HepG2 (cell line): ENCODE data around the gene THRA. TPM values are rescaled to one million over a fixed set of nuclear protein-coding genes. Genes with fewer than 3 reads are reported as not detected.

ENCODE experiments used
- HDAC6 ChIP-seq: fragments of 200-600 bp; sonication (generic); IDR thresholded peaks from 2 replicates; pipeline ENCODE4 v1.7.0; 2017; ENCODE audit warnings: mild to moderate bottlenecking, antibody characterized with exemption, low read length, low read depth
- HNRNPL ChIP-seq: fragments of 200-400 bp; formaldehyde crosslinking; IDR thresholded peaks from 2 replicates; pipeline ENCODE4 v1.6.1; 2017; ENCODE audit warnings: mild to moderate bottlenecking, low read depth, low read length
- KAT7 ChIP-seq: IDR thresholded peaks from 2 replicates; pipeline ENCODE4 v1.6.1; 2018; ENCODE audit warnings: borderline replicate concordance, missing compliant biosample characterization
- POGZ ChIP-seq: sonication (generic); formaldehyde crosslinking; IDR thresholded peaks from 2 replicates; pipeline ENCODE4 v1.4.0; 2020; ENCODE audit warnings: mild to moderate bottlenecking, missing genetic modification reagents
- SETDB1 ChIP-seq: sonication (generic); formaldehyde crosslinking; IDR thresholded peaks from 2 replicates; pipeline ENCODE4 v1.5.1; 2020; ENCODE audit warnings: missing genetic modification reagents, mild to moderate bottlenecking, borderline replicate concordance
- ZMYM3 ChIP-seq: sonication (generic); formaldehyde crosslinking; IDR thresholded peaks from 2 replicates; pipeline ENCODE4 v1.5.1; 2020; ENCODE audit warnings: mild to moderate bottlenecking, missing genetic modification reagents
- polyA plus RNA-seq, 8 experiments: library from polyadenylated mRNA; depleted of rRNA in 3 of 8; stranded (reverse) in 7 of 8; unstranded in 1 of 8; fragments of >200 nt; fragmentation: Illumina TruSeq in 4 of 8; extraction: Trizol in 4 of 8; gene quantifications; 2 replicates each; pipeline versions ENCODE4 v1.2.1 to v1.2.3, GENCODE V29; 2011 to 2016; ENCODE audit warnings: low read depth in 4 of 8, missing spikeins in 1 of 8, mixed read lengths in 1 of 8; ENCODE audit not compliant: insufficient read depth in 1 of 8
- total RNA-seq, 5 experiments: library from RNA; depleted of rRNA; stranded (reverse); fragments of >200 nt; fragmentation: Illumina TruSeq; extraction: Trizol; gene quantifications; 2 replicates each; pipeline ENCODE4 v1.2.3, GENCODE V29; 2016; ENCODE audit warnings: low read depth in 1 of 5
- TF ChIP-seq, protein P1 (sequence below): IDR thresholded peaks from 2 replicates; pipeline ENCODE4 v1.6.1; 2012; ENCODE audit warnings: low read length, improper control_type of control experiment
- TF ChIP-seq, protein P2 (sequence below): sonication (generic); formaldehyde crosslinking; IDR thresholded peaks from 2 replicates; pipeline ENCODE4 v1.4.0; 2020; ENCODE audit warnings: missing genetic modification reagents, mild to moderate bottlenecking, borderline replicate concordance
- TF ChIP-seq, protein P3 (sequence below): sonication (generic); formaldehyde crosslinking; IDR thresholded peaks from 2 replicates; pipeline ENCODE4 v1.4.0; 2020; ENCODE audit warnings: missing genetic modification reagents, borderline replicate concordance
- TF ChIP-seq, protein P4 (sequence below): IDR thresholded peaks from 2 replicates; pipeline ENCODE4 v1.4.0; 2020; ENCODE audit warnings: mild to moderate bottlenecking, missing genetic modification reagents

THRA gene
- total and polyA plus RNA-seq, 2 of the 13 experiments (the other 11 are each of a cell fraction or from before 2014, with no cell fraction given), result 8.0 to 9.9 TPM

DNA sequence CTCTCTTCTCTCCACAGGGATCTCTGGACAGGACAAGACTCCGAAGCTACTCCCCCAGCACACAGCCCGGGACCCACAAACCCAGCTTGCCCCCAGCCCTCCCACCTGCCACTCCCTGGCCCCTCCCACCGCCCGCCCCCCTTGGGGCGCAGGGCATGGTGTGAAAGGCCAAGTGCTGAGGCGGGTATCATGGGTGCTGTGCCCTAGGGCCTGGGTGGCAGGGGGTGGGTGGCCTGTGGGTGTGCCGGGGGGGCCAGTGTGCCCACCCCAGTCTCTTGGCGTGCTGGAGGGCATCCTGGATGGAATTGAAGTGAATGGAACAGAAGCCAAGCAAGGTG lies 11.4 kb downstream of the THRA start (continued):
- TF ChIP-seq, protein P1, sequence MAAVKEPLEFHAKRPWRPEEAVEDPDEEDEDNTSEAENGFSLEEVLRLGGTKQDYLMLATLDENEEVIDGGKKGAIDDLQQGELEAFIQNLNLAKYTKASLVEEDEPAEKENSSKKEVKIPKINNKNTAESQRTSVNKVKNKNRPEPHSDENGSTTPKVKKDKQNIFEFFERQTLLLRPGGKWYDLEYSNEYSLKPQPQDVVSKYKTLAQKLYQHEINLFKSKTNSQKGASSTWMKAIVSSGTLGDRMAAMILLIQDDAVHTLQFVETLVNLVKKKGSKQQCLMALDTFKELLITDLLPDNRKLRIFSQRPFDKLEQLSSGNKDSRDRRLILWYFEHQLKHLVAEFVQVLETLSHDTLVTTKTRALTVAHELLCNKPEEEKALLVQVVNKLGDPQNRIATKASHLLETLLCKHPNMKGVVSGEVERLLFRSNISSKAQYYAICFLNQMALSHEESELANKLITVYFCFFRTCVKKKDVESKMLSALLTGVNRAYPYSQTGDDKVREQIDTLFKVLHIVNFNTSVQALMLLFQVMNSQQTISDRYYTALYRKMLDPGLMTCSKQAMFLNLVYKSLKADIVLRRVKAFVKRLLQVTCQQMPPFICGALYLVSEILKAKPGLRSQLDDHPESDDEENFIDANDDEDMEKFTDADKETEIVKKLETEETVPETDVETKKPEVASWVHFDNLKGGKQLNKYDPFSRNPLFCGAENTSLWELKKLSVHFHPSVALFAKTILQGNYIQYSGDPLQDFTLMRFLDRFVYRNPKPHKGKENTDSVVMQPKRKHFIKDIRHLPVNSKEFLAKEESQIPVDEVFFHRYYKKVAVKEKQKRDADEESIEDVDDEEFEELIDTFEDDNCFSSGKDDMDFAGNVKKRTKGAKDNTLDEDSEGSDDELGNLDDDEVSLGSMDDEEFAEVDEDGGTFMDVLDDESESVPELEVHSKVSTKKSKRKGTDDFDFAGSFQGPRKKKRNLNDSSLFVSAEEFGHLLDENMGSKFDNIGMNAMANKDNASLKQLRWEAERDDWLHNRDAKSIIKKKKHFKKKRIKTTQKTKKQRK, result no peak
- TF ChIP-seq, protein P2, sequence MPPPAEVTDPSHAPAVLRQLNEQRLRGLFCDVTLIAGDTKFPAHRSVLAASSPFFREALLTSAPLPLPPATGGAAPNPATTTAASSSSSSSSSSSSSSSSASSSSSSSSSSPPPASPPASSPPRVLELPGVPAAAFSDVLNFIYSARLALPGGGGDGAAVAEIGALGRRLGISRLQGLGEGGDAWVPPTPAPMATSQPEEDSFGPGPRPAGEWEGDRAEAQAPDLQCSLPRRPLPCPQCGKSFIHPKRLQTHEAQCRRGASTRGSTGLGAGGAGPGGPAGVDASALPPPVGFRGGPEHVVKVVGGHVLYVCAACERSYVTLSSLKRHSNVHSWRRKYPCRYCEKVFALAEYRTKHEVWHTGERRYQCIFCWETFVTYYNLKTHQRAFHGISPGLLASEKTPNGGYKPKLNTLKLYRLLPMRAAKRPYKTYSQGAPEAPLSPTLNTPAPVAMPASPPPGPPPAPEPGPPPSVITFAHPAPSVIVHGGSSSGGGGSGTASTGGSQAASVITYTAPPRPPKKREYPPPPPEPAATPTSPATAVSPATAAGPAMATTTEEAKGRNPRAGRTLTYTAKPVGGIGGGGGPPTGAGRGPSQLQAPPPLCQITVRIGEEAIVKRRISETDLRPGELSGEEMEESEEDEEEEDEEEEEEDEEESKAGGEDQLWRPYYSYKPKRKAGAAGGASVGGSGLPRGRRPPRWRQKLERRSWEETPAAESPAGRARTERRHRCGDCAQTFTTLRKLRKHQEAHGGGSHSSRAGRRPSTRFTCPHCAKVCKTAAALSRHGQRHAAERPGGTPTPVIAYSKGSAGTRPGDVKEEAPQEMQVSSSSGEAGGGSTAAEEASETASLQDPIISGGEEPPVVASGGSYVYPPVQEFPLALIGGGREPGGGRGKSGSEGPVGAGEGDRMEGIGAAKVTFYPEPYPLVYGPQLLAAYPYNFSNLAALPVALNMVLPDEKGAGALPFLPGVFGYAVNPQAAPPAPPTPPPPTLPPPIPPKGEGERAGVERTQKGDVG, result no peak
- no peak for TF ChIP-seq SETDB1 (CRISPR knock-in tag)
- TF ChIP-seq HDAC6, result no peak
- TF ChIP-seq, protein P3, sequence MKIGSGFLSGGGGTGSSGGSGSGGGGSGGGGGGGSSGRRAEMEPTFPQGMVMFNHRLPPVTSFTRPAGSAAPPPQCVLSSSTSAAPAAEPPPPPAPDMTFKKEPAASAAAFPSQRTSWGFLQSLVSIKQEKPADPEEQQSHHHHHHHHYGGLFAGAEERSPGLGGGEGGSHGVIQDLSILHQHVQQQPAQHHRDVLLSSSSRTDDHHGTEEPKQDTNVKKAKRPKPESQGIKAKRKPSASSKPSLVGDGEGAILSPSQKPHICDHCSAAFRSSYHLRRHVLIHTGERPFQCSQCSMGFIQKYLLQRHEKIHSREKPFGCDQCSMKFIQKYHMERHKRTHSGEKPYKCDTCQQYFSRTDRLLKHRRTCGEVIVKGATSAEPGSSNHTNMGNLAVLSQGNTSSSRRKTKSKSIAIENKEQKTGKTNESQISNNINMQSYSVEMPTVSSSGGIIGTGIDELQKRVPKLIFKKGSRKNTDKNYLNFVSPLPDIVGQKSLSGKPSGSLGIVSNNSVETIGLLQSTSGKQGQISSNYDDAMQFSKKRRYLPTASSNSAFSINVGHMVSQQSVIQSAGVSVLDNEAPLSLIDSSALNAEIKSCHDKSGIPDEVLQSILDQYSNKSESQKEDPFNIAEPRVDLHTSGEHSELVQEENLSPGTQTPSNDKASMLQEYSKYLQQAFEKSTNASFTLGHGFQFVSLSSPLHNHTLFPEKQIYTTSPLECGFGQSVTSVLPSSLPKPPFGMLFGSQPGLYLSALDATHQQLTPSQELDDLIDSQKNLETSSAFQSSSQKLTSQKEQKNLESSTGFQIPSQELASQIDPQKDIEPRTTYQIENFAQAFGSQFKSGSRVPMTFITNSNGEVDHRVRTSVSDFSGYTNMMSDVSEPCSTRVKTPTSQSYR (CRISPR knock-in tag), result no peak
- TF ChIP-seq POGZ (CRISPR knock-in tag), result no peak
- no peak for TF ChIP-seq ZMYM3
- TF ChIP-seq KAT7 (CRISPR knock-in tag), result no peak
- TF ChIP-seq HNRNPL, result no peak
- TF ChIP-seq, protein P4, sequence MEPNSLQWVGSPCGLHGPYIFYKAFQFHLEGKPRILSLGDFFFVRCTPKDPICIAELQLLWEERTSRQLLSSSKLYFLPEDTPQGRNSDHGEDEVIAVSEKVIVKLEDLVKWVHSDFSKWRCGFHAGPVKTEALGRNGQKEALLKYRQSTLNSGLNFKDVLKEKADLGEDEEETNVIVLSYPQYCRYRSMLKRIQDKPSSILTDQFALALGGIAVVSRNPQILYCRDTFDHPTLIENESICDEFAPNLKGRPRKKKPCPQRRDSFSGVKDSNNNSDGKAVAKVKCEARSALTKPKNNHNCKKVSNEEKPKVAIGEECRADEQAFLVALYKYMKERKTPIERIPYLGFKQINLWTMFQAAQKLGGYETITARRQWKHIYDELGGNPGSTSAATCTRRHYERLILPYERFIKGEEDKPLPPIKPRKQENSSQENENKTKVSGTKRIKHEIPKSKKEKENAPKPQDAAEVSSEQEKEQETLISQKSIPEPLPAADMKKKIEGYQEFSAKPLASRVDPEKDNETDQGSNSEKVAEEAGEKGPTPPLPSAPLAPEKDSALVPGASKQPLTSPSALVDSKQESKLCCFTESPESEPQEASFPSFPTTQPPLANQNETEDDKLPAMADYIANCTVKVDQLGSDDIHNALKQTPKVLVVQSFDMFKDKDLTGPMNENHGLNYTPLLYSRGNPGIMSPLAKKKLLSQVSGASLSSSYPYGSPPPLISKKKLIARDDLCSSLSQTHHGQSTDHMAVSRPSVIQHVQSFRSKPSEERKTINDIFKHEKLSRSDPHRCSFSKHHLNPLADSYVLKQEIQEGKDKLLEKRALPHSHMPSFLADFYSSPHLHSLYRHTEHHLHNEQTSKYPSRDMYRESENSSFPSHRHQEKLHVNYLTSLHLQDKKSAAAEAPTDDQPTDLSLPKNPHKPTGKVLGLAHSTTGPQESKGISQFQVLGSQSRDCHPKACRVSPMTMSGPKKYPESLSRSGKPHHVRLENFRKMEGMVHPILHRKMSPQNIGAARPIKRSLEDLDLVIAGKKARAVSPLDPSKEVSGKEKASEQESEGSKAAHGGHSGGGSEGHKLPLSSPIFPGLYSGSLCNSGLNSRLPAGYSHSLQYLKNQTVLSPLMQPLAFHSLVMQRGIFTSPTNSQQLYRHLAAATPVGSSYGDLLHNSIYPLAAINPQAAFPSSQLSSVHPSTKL (CRISPR knock-in tag), result no peak
